Left lung (tissue), 10 donors: Measurements from ENCODE around the gene GSTT2. TPM values are rescaled to one million over a fixed set of nuclear protein-coding genes. Genes with fewer than 3 reads are reported as not detected.
"Not testable (repeated sequence)": the region's sequence is repeated elsewhere in the genome, so short reads cannot be mapped to it uniquely, and the experiment has no call there.

Experiments used
- ATAC-seq: fragments of 200-7000 bp; cut with Tn5 transposase; one replicate; pipeline ENCODE4 v1.9.1; 2020; ENCODE audit warnings: moderate library complexity
- DNase-seq, 4 donors: peaks; one replicate each; pipeline ENCODE4 v3.0.0-alpha.2; 2013 to 2020
- H3K27ac ChIP-seq, 2 donors: fragments of 200-600 bp; sonication (generic) in 1 of 2; one replicate each; pipeline versions ENCODE4 v1.5.0 to v1.8.0; 2020 to 2021
- H3K27me3 ChIP-seq, 2 donors: fragments of 200-600 bp; sonication (generic) in 1 of 2; one replicate each; pipeline versions ENCODE4 v1.5.0 to v1.8.0; 2020 to 2021
- H3K36me3 ChIP-seq, 2 donors: fragments of 200-600 bp; sonication (generic) in 1 of 2; one replicate each; pipeline versions ENCODE4 v1.5.0 to v1.8.0; 2020 to 2021
- H3K4me1 ChIP-seq, 2 donors: fragments of 200-600 bp; one replicate each; pipeline ENCODE4 v1.8.0; 2021
- H3K4me3 ChIP-seq, 2 donors: fragments of 200-600 bp; sonication (generic) in 1 of 2; one replicate each; pipeline versions ENCODE4 v1.5.0 to v1.8.0; 2020 to 2021; ENCODE audit warnings: mild to moderate bottlenecking in 1 of 2
- H3K9me3 ChIP-seq, 2 donors: fragments of 200-600 bp; sonication (generic) in 1 of 2; one replicate each; pipeline versions ENCODE4 v1.5.0 to v1.8.0; 2020 to 2021
- CTCF ChIP-seq, 2 donors: fragments of 200-600 bp; sonication (generic) in 1 of 2; IDR thresholded peaks; one replicate each; pipeline versions ENCODE4 v1.5.0 to v1.8.0; 2021; ENCODE audit warnings: antibody characterized with exemption in 2 of 2
- intact Hi-C, 2 donors: fragments of 100-400 bp; cut with DNase I; formaldehyde crosslinking; loops; one replicate each; pipeline versions ENCODE4 v1.11.2 to v1.14.2; 2022
- polyA plus RNA-seq, 6 donors: library from polyadenylated mRNA; unstranded; fragments of 120-200 nt; gene quantifications; one replicate each; pipeline ENCODE4 v1.2.1, GENCODE V29; 2013; ENCODE audit not compliant: insufficient read length in 6 of 6
- total RNA-seq, 2 donors: library from RNA; stranded (reverse); fragmentation: NEBNext Ultra II Directional; extraction: Animal tissue kit (Norgen Biotek cat#: 25700); gene quantifications; one replicate each; pipeline ENCODE4 v1.2.1, GENCODE V29; 2021
- donor health status: DM: no; HTN: yes; CAD: no.
- donor health status: DM: no; HTN: no; CAD: no.

The GSTT2 gene
- total and polyA plus RNA-seq, 8 donors, result 0.27 to 2.6 (median 1.1) TPM; not detected in 1

GRCh38 chr22:23984430-23984829 is 4.5 kb downstream of the GSTT2 start:
- Histone ChIP-seq H3K4me3 (no peak overlapping the region), H3K27me3 (no peaks in the 10 kb centered on the region), H3K9me3 (no peaks in the 10 kb centered on the region), H3K36me3 (no peaks in the 10 kb centered on the region), H3K27ac (no peak overlapping the region), H3K4me1 (no peaks in the 10 kb centered on the region)
- DNase-seq, result peak in 2 of 4 donors; percentile 28 to 31
- ATAC-seq, result peak; percentile 43
- intact Hi-C loops, result no loop called here
- peak in 1 of 2 donors; percentile 25 for TF ChIP-seq CTCF (IDR thresholded peaks at IDR 0.05)

GRCh38 chr22:23986089-23986488 is 6.2 kb downstream of the GSTT2 start:
- H3K27me3 ChIP-seq, H3K27ac ChIP-seq, H3K36me3 ChIP-seq, H3K4me1 ChIP-seq, H3K4me3 ChIP-seq, H3K9me3 ChIP-seq, intact Hi-C loops, DNase-seq: not testable (repeated sequence)
- peak; percentile 77 for ATAC-seq

GRCh38 chr22:23986538-23987178 is 6.7 kb downstream of the GSTT2 start:
- ATAC-seq, intact Hi-C loops, H3K4me1 ChIP-seq, H3K27me3 ChIP-seq, DNase-seq, H3K9me3 ChIP-seq, H3K4me3 ChIP-seq, H3K36me3 ChIP-seq, H3K27ac ChIP-seq: not testable (repeated sequence)

GRCh38 chr22:23989583-23990244 is 9.8 kb downstream of the GSTT2 start:
- H3K27ac ChIP-seq, H3K36me3 ChIP-seq, ATAC-seq, DNase-seq, H3K4me1 ChIP-seq, H3K9me3 ChIP-seq, H3K27me3 ChIP-seq, intact Hi-C loops, H3K4me3 ChIP-seq: not testable (repeated sequence)

GRCh38 chr22:23993080-23993479 is 13.1 kb downstream of the GSTT2 start:
- H3K27ac ChIP-seq, H3K36me3 ChIP-seq, H3K4me3 ChIP-seq, DNase-seq, intact Hi-C loops, H3K27me3 ChIP-seq, H3K9me3 ChIP-seq, ATAC-seq, H3K4me1 ChIP-seq: not testable (repeated sequence)

- intact Hi-C loops, H3K27me3 ChIP-seq, H3K27ac ChIP-seq, H3K9me3 ChIP-seq, H3K4me3 ChIP-seq, ATAC-seq, H3K36me3 ChIP-seq, DNase-seq, H3K4me1 ChIP-seq: not testable (repeated sequence)
These were observed 13.7 kb downstream of the GSTT2 start for GRCh38 chr22:23993581-23994177.

GRCh38 chr22:23997092-23997491 is 17.2 kb downstream of the GSTT2 start:
- no peak for ATAC-seq

GRCh38 chr22:23999779-24000178 is 19.8 kb downstream of the GSTT2 start:
- intact Hi-C loops, H3K36me3 ChIP-seq, ATAC-seq, H3K27me3 ChIP-seq, H3K4me3 ChIP-seq, H3K9me3 ChIP-seq, DNase-seq, H3K27ac ChIP-seq, H3K4me1 ChIP-seq: not testable (repeated sequence)

More at GRCh38 chr22:23997092-23997491, 17.2 kb downstream of the GSTT2 start:
- intact Hi-C loops, result no loop called here
- Histone ChIP-seq H3K4me1 (no peaks in the 10 kb centered on the region), H3K9me3 (no peaks in the 10 kb centered on the region), H3K4me3 (no peak overlapping the region), H3K36me3 (no peaks in the 10 kb centered on the region), H3K27me3 (no peaks in the 10 kb centered on the region), H3K27ac (no peak overlapping the region)
- DNase-seq, result no peak
- TF ChIP-seq CTCF (IDR thresholded peaks at IDR 0.05), result no peak
